WTC11 (cell line): Measurements from ENCODE around the gene GOLGA3.

Source experiments
- ATF1 ChIP-seq: sonication (generic); formaldehyde crosslinking; IDR thresholded peaks from 2 replicates; pipeline ENCODE4 v1.8.1; 2023; ENCODE audit warnings: mild to moderate bottlenecking, moderate library complexity, missing genetic modification reagents
- CREB1 ChIP-seq: sonication (generic); formaldehyde crosslinking; IDR thresholded peaks from 2 replicates; pipeline ENCODE4 v1.8.0; 2023; ENCODE audit warnings: mild to moderate bottlenecking, missing genetic modification reagents
- CREM ChIP-seq: sonication (generic); formaldehyde crosslinking; IDR thresholded peaks from 2 replicates; pipeline ENCODE4 v1.8.1; 2022; ENCODE audit warnings: mild to moderate bottlenecking, missing genetic modification reagents, moderate library complexity
- CTCF ChIP-seq: fragments of 200-600 bp; IDR thresholded peaks from 2 replicates; pipeline ENCODE4 v1.8.0; 2022; ENCODE audit warnings: antibody characterized with exemption
- MAX ChIP-seq: sonication (generic); formaldehyde crosslinking; IDR thresholded peaks from 2 replicates; pipeline ENCODE4 v1.8.0; 2022; ENCODE audit warnings: mild to moderate bottlenecking, missing genetic modification reagents
- TF ChIP-seq, protein P1 (sequence below): sonication (generic); formaldehyde crosslinking; IDR thresholded peaks from 2 replicates; pipeline ENCODE4 v1.8.1; 2023; ENCODE audit warnings: mild to moderate bottlenecking, missing genetic modification reagents, moderate library complexity
- TF ChIP-seq, protein P2 (sequence below): fragments of 250-450 bp; sonication (Bioruptor Pico); IDR thresholded peaks from 2 replicates; pipeline ENCODE4 v1.8.0; 2021; ENCODE audit warnings: mild to moderate bottlenecking
- TF ChIP-seq, protein P3 (sequence below): fragments of 250-450 bp; sonication (Bioruptor Pico); IDR thresholded peaks from 2 replicates; pipeline ENCODE4 v1.9.0; 2021; ENCODE audit warnings: mild to moderate bottlenecking

DNA sequence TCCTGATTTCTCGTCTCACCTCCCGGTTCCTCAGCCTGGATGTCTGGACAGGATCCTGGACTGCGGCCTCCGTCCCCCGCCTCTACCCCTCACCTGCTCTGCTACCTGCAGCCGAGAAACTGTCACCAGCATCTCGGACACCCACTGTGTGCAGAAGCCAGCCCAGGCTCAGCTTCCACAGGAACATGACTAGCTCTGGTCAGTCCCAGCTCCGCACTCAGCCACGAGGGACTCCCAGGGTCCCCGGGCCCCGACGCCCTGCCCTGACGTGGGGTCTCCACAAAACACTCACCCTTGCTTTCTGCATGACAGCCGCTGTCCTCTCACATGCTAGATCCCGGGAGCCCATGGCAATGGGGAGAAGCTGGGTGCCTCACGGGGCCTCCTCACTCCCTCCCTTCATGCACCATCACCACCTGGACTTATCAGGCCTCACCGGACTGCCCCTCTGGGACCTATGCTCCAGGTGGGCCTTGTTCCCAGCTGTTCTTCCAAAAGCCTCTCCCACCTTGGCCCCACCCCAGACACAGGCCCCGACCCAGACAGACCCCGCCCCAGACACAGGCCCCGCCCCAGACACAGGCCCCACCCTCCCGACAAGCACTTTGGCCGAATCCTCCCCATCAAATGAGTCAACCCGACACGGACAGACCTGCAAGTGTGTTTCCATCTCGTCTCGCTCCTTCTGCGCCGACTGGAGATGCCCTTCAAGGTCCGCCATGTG, 40.1 kb downstream of the GOLGA3 start:
- TF ChIP-seq, protein P1, sequence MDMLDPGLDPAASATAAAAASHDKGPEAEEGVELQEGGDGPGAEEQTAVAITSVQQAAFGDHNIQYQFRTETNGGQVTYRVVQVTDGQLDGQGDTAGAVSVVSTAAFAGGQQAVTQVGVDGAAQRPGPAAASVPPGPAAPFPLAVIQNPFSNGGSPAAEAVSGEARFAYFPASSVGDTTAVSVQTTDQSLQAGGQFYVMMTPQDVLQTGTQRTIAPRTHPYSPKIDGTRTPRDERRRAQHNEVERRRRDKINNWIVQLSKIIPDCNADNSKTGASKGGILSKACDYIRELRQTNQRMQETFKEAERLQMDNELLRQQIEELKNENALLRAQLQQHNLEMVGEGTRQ (CRISPR knock-in tag): no peak
- TF ChIP-seq CTCF (no peak), CREM (CRISPR knock-in tag) (no peak), ATF1 (CRISPR knock-in tag) (no peak), CREB1 (no peak), MAX (CRISPR knock-in tag) (no peak)
- TF ChIP-seq, protein P2, sequence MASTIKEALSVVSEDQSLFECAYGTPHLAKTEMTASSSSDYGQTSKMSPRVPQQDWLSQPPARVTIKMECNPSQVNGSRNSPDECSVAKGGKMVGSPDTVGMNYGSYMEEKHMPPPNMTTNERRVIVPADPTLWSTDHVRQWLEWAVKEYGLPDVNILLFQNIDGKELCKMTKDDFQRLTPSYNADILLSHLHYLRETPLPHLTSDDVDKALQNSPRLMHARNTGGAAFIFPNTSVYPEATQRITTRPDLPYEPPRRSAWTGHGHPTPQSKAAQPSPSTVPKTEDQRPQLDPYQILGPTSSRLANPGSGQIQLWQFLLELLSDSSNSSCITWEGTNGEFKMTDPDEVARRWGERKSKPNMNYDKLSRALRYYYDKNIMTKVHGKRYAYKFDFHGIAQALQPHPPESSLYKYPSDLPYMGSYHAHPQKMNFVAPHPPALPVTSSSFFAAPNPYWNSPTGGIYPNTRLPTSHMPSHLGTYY: no peak
- TF ChIP-seq, protein P3, sequence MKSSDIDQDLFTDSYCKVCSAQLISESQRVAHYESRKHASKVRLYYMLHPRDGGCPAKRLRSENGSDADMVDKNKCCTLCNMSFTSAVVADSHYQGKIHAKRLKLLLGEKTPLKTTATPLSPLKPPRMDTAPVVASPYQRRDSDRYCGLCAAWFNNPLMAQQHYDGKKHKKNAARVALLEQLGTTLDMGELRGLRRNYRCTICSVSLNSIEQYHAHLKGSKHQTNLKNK (CRISPR knock-in tag): no peak
